Right ventricle myocardium superior (tissue), 1 donor: ENCODE results near the gene GIMAP6. TPM values are rescaled to one million over a fixed set of nuclear protein-coding genes. Genes with fewer than 3 reads are reported as not detected.
"Not testable (repeated sequence)": the region's sequence is repeated elsewhere in the genome, so short reads cannot be mapped to it uniquely, and the experiment has no call there.

Source experiments
- ATAC-seq: fragments of 200-7000 bp; cut with Tn5 transposase; one replicate; pipeline ENCODE4 v1.9.1; 2020; ENCODE audit warnings: mild to moderate bottlenecking; ENCODE audit not compliant: poor library complexity
- DNase-seq: peaks from one replicate; pipeline ENCODE4 v3.0.0-alpha.2; 2020
- intact Hi-C: fragments of 100-400 bp; cut with DNase I; formaldehyde crosslinking; loops from one replicate; pipeline ENCODE4 v1.11.2; 2022
- total RNA-seq: library from RNA; stranded (reverse); fragmentation: NEBNext Ultra II Directional; extraction: Animal tissue kit (Norgen Biotek cat#: 25700); gene quantifications from one replicate; pipeline ENCODE4 v1.2.1, GENCODE V29; 2021
- donor health status: DM: no; HTN: yes; CAD: no; lungs with severe emphysema.

GIMAP6 gene
- total RNA-seq, 1 donor from 2014 or later: 29.9 TPM

GRCh38 chr7:150654692-150655091 is 22.5 kb upstream of the GIMAP6 start:
- intact Hi-C loops: no loop called here
- no peak for ATAC-seq
- DNase-seq: no peak

- no peak for DNase-seq
- peak; percentile 29 for ATAC-seq
- intact Hi-C loops: no loop called here
Measured at GRCh38 chr7:150649080-150649385, 16.8 kb upstream of the GIMAP6 start.

- intact Hi-C loops: no loop called here
- no peak for DNase-seq
- peak; percentile 20 for ATAC-seq
Measured at GRCh38 chr7:150648353-150649079, 16.3 kb upstream of the GIMAP6 start.

- intact Hi-C loops: no loop called here
- ATAC-seq (no peak), DNase-seq (no peak)
Measured at GRCh38 chr7:150645259-150646020, 13.3 kb upstream of the GIMAP6 start.

GRCh38 chr7:150642926-150643325 is 10.7 kb upstream of the GIMAP6 start:
- DNase-seq: no peak
- intact Hi-C loops: no loop called here
- no peak for ATAC-seq

GRCh38 chr7:150641854-150642253 is 9.7 kb upstream of the GIMAP6 start:
- no peak for ATAC-seq
- DNase-seq: no peak
- intact Hi-C loops: no loop called here

- ATAC-seq: no peak
- DNase-seq: no peak
- intact Hi-C loops: no loop called here
Measured at GRCh38 chr7:150633926-150634325, 1.7 kb upstream of the GIMAP6 start.

- peak; percentile 43 for ATAC-seq
- peak; percentile 69 for DNase-seq
- intact Hi-C loops: no loop called here
Measured at GRCh38 chr7:150631084-150631826, 930 bp downstream of the GIMAP6 start.

- intact Hi-C loops: loop anchor here (10.0 kb wide), 2 partner anchors 115 to 175 kb away; partner anchors contain the start of gene GIMAP8
- ATAC-seq: peak; percentile 92
- peak; percentile 66 for DNase-seq
Measured at GRCh38 chr7:150629347-150629746, 2.8 kb downstream of the GIMAP6 start.

- no peak for ATAC-seq
- intact Hi-C loops: loop anchor here (10.0 kb wide), 2 partner anchors 117 to 173 kb away; partner anchors contain the start of gene GIMAP8
- DNase-seq: no peak
Measured at GRCh38 chr7:150627959-150628358, 4.2 kb downstream of the GIMAP6 start.

GRCh38 chr7:150626696-150627095 is 5.5 kb downstream of the GIMAP6 start:
- ATAC-seq: no peak
- intact Hi-C loops: loop anchor here (10.0 kb wide), 2 partner anchors 118 to 172 kb away; partner anchors contain the start of gene GIMAP8
- DNase-seq: no peak

GRCh38 chr7:150621376-150621775 is 10.8 kb downstream of the GIMAP6 start:
- intact Hi-C loops: loop anchor here (10.0 kb wide), 2 partner anchors 123 to 167 kb away; partner anchors contain the start of gene GIMAP8

GRCh38 chr7:150620617-150621371 is 11.4 kb downstream of the GIMAP6 start:
- no peak for DNase-seq
- intact Hi-C loops: loop anchor here (10.0 kb wide), 2 partner anchors 124 to 166 kb away; partner anchors contain the start of gene GIMAP8
- no peak for ATAC-seq

More at GRCh38 chr7:150621376-150621775, 10.8 kb downstream of the GIMAP6 start:
- DNase-seq (no peak), ATAC-seq (no peak)

GRCh38 chr7:150620061-150620460 is 12.1 kb downstream of the GIMAP6 start:
- ATAC-seq (no peak), DNase-seq (no peak)
- intact Hi-C loops: loop anchor here (10.0 kb wide), 2 partner anchors 125 to 165 kb away; partner anchors contain the start of gene GIMAP8

GRCh38 chr7:150615221-150615755 is 16.9 kb downstream of the GIMAP6 start:
- intact Hi-C loops, ATAC-seq, DNase-seq: not testable (repeated sequence)

GRCh38 chr7:150614426-150614825 is 17.8 kb downstream of the GIMAP6 start:
- intact Hi-C loops, ATAC-seq, DNase-seq: not testable (repeated sequence)

GRCh38 chr7:150613880-150614279 is 18.3 kb downstream of the GIMAP6 start:
- ATAC-seq: no peak
- no peak for DNase-seq
- intact Hi-C loops: no loop called here

- intact Hi-C loops: no loop called here
- no peak for ATAC-seq
- DNase-seq: no peak
Measured at GRCh38 chr7:150612925-150613324, 19.3 kb downstream of the GIMAP6 start.
